ENCODE data around the gene MAST4. TPM values are rescaled to one million over a fixed set of nuclear protein-coding genes. Genes with fewer than 3 reads are reported as not detected.

The MAST4 gene
- total and polyA plus RNA-seq, 2 of the 4 experiments (the other 2 are of a cell fraction), result 4.8 to 6.8 TPM

GRCh38 chr5:66795682-66796081, 199.5 kb downstream of the MAST4 start:
- in situ Hi-C loops (cut with MboI; ENCODE audit: low sequenced_read_pairs), result no loop called here
- dilution Hi-C loops (cut with HindIII; ENCODE audit: low sequenced_read_pairs, unreplicated experiment), result no loop called here
- Histone ChIP-seq H4K8ac (ENCODE audit: low read depth in 2 of 2, low read length in 2 of 2) (no peak overlapping the region), H3K56ac (ENCODE audit: extremely low read depth, insufficient read depth, low read length) (no peak overlapping the region), H2BK20ac (ENCODE audit: low read depth, low read length) (no peak overlapping the region), H3K23ac (ENCODE audit: low read depth, low read length) (no peak overlapping the region), H3K9me1 (ENCODE audit: insufficient read depth, low read length) (no peaks in the 10 kb centered on the region), H3K9ac (ENCODE audit: low read depth, low read length) (no peak overlapping the region), H4K91ac (ENCODE audit: insufficient read depth, low read depth, low read length) (no peak overlapping the region), H2BK5ac (ENCODE audit: low read depth, low read length, poor library complexity, severe bottlenecking) (no peak overlapping the region), H2AK5ac (ENCODE audit: low read depth, low read length) (no peak overlapping the region), H3K4me1 (ENCODE audit: control insufficient read depth, insufficient read depth, low read length) (no peaks in the 10 kb centered on the region), H3K4me3 (ENCODE audit: insufficient read depth, low read depth, low read length) (no peak overlapping the region), H2AK9ac (replicated peaks; ENCODE audit: low read depth, low read length, poor library complexity) (no peak overlapping the region), H2BK120ac (ENCODE audit: low read depth, low read length) (no peak overlapping the region), H3K4me2 (ENCODE audit: low read depth, low read length) (no peak overlapping the region), H2BK15ac (ENCODE audit: low read depth, low read length) (no peak overlapping the region), H3K79me1 (ENCODE audit: low read depth in 1 of 2, low read length in 2 of 2) (no peaks in the 10 kb centered on the region), H3K18ac (ENCODE audit: low read depth, low read length) (no peak overlapping the region), H4K5ac (ENCODE audit: low read depth, low read length) (no peak overlapping the region), H2AFZ (replicated peaks; ENCODE audit: low read length, poor library complexity) (no peak overlapping the region), H3K4ac (ENCODE audit: low read depth, low read length) (no peak overlapping the region), H3K14ac (replicated peaks; ENCODE audit: low read depth, low read length) (no peak overlapping the region), H3K27me3 (ENCODE audit: control insufficient read depth, insufficient read depth, low read length) (no peaks in the 10 kb centered on the region), H3K36me3 (ENCODE audit: control insufficient read depth, insufficient read depth, low read length) (no peaks in the 10 kb centered on the region), H3K27ac (ENCODE audit: insufficient read depth, low read length) (no peak overlapping the region), H3K9me3 (ENCODE audit: control insufficient read depth, insufficient read depth, low read length) (no peaks in the 10 kb centered on the region), H4K20me1 (ENCODE audit: insufficient read depth, low read length) (no peaks in the 10 kb centered on the region)
- intact Hi-C loops (cut with micrococcal nuclease), result no loop called here
- POLR2A ChIA-PET (ENCODE audit: unreplicated experiment), result no interaction called here
- TF ChIP-seq FOS (IDR thresholded peaks at IDR 0.05; ENCODE audit: low read depth, low read length) (no peak), BHLHE40 (IDR thresholded peaks at IDR 0.05; ENCODE audit: low read depth, low read length) (no peak), CTCF (conservative IDR thresholded peaks at IDR 0.05; ENCODE audit: low read depth, low read length) (no peak), SMC3 (IDR thresholded peaks at IDR 0.05; ENCODE audit: low read depth, low read length) (no peak), POLR2A (IDR thresholded peaks at IDR 0.05; ENCODE audit: low read depth, low read length) (no peak), RAD21 (IDR thresholded peaks at IDR 0.05; ENCODE audit: low read length) (no peak), RCOR1 (IDR thresholded peaks at IDR 0.05; ENCODE audit: insufficient replicate concordance, low read length) (no peak)
- WGBS, 2 experiments (ENCODE audit: extremely low coverage in 2 of 2, insufficient read length in 1 of 2), result no CpG with 5 or more reads among the region's 1 CpG
- BruUV-seq (replicated peaks), result no TSS peak
- CTCF ChIA-PET, result no interaction called here
- no peak for DNase-seq
- no peak for ATAC-seq (ENCODE audit: low read depth)

All from IMR-90 (cell line).